Upper lobe of left lung (tissue), 6 donors: ENCODE data around the gene RNF17. TPM values are rescaled to one million over a fixed set of nuclear protein-coding genes. Genes with fewer than 3 reads are reported as not detected.
A peak's percentile ranks its signal among the peaks of the same experiment; 100 is the strongest.

Experiments used
- ATAC-seq, 2 donors: fragments of 200-7000 bp; cut with Tn5 transposase; one replicate each; pipeline ENCODE4 v1.9.1; 2022; ENCODE audit warnings: mild to moderate bottlenecking in 2 of 2, moderate library complexity in 2 of 2; ENCODE audit not compliant: low FRiP score in 2 of 2
- DNase-seq, 2 donors: peaks; one replicate each; pipeline ENCODE4 v3.0.0-alpha.2; 2019 to 2020
- H3K27ac ChIP-seq, 4 donors: fragments of 200-600 bp; sonication (generic); one replicate each; pipeline ENCODE4 v1.5.1; 2016 to 2019
- H3K27me3 ChIP-seq, 4 donors: fragments of 200-600 bp; sonication (generic); one replicate each; pipeline ENCODE4 v1.5.1; 2017 to 2019
- H3K36me3 ChIP-seq, 4 donors: fragments of 200-600 bp; sonication (generic); one replicate each; pipeline ENCODE4 v1.5.1; 2016 to 2019
- H3K4me1 ChIP-seq, 4 donors: fragments of 200-600 bp; sonication (generic); one replicate each; pipeline ENCODE4 v1.5.1; 2018 to 2019
- H3K4me3 ChIP-seq, 4 donors: fragments of 200-600 bp; sonication (generic); one replicate each; pipeline ENCODE4 v1.5.1; 2017 to 2019; ENCODE audit warnings: mild to moderate bottlenecking in 2 of 4, moderate library complexity in 1 of 4
- H3K9me3 ChIP-seq, 4 donors: fragments of 200-600 bp; sonication (generic); one replicate each; pipeline ENCODE4 v1.5.1; 2018 to 2019
- EP300 ChIP-seq, 4 donors: sonication (generic); formaldehyde crosslinking; IDR thresholded peaks; one replicate each; pipeline ENCODE4 v1.5.1; 2017; ENCODE audit warnings: antibody characterized with exemption in 4 of 4, control low read depth in 2 of 4
- POLR2A ChIP-seq, 4 donors: fragments of 450-650 bp; IDR thresholded peaks; one replicate each; pipeline ENCODE4 v1.5.1; 2016 to 2017; ENCODE audit warnings: antibody characterized with exemption in 4 of 4, mild to moderate bottlenecking in 2 of 4
- POLR2AphosphoS5 ChIP-seq, 2 donors: sonication (generic); formaldehyde crosslinking; IDR thresholded peaks; one replicate each; pipeline ENCODE4 v1.5.1; 2017; ENCODE audit warnings: antibody characterized with exemption in 2 of 2
- WGBS, 2 donors: methylation state at CpG; one replicate each; pipeline ENCODE4 v1.1.5; 2017 to 2018; 5-methylcytosine and 5-hydroxymethylcytosine counted together
- total RNA-seq, 6 donors: library from RNA; depleted of rRNA in 4 of 6; stranded (reverse); fragments of >200 nt in 4 of 6; gene quantifications; one replicate each; pipeline versions ENCODE4 v1.1.0 to v1.2.1, GENCODE V29; 2016 to 2021
- TF ChIP-seq, protein P1 (sequence below), 6 experiments: fragments of 450-650 bp in 4 of 6; fragments of 200-600 bp in 2 of 6; sonication (generic) in 2 of 6; IDR thresholded peaks; one replicate each; pipeline ENCODE4 v1.5.1; 2016 to 2019; ENCODE audit warnings: antibody characterized with exemption in 6 of 6
- donor health status: DM: no; HTN: no; CAD: no; lungs with moderate emphysema.
- donor health status: DM: no; HTN: yes; CAD: no; lungs with severe emphysema.

RNF17 gene
- total RNA-seq, 6 donors from 2014 or later = 0.27 to 1.9 TPM; not detected in 4

DNA sequence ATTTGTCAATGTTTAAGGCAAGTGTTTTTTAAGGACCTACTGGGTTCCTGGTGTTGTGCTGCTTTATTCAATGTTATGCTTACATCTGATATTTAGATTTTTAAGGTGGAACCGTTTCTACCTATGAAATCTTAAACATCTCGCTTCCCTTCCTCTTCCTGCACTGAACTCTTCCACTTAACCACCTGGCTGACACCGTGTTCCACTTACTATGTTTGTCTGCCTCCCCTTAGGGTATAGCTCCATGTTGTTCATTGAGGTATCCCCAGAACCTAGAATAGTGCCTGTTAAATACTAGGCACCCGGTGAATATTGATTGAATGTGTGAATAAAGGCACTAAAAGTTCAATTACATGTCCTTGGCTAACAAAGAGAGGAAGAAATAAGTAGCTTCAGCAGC, 104.9 kb downstream of the RNF17 start:
- TF ChIP-seq POLR2AphosphoS5 (IDR thresholded peaks at IDR 0.05) (no peak), POLR2A (IDR thresholded peaks at IDR 0.05) (no peak), EP300 (IDR thresholded peaks at IDR 0.05) (no peak)
- TF ChIP-seq, protein P1, sequence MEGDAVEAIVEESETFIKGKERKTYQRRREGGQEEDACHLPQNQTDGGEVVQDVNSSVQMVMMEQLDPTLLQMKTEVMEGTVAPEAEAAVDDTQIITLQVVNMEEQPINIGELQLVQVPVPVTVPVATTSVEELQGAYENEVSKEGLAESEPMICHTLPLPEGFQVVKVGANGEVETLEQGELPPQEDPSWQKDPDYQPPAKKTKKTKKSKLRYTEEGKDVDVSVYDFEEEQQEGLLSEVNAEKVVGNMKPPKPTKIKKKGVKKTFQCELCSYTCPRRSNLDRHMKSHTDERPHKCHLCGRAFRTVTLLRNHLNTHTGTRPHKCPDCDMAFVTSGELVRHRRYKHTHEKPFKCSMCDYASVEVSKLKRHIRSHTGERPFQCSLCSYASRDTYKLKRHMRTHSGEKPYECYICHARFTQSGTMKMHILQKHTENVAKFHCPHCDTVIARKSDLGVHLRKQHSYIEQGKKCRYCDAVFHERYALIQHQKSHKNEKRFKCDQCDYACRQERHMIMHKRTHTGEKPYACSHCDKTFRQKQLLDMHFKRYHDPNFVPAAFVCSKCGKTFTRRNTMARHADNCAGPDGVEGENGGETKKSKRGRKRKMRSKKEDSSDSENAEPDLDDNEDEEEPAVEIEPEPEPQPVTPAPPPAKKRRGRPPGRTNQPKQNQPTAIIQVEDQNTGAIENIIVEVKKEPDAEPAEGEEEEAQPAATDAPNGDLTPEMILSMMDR (IDR thresholded peaks at IDR 0.05) = no peak
- H3K9me3 ChIP-seq = no peaks in the 10 kb centered on the region
- no peaks in the 10 kb centered on the region for H3K27me3 ChIP-seq
- no peak overlapping the region for H3K4me3 ChIP-seq
- H3K27ac ChIP-seq = peak overlapping the region in 3 of 4 donors; percentile 2 to 40 (median 31)
- ATAC-seq (no peak), DNase-seq (no peak)
- peaks cover 0 to 8% (median 1%) of the 10 kb centered on the region in 4 donors for H3K4me1 ChIP-seq
- WGBS, 2 donors = 34 to 48% methylated on average over 4 of the region's 4 CpGs
- H3K36me3 ChIP-seq = no peaks in the 10 kb centered on the region

DNA sequence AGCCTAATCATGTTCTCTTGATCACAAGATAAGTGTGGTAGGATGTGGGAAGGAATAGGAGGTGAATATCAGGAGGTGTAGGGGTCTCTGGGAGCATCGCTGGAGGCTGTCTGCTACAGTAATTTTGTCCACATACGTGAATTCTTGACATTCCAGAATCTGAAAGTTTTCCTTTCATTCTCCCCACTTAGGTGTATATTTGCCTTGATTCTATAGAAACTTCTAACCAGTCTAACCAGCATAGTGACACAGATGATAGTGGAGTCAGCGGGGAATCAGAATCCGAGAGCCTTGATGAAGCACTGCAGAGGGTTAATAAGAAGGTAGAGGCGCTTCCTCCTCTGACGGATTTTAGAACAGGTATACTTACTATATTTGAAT, 106.4 kb downstream of the RNF17 start:
- DNase-seq (no peak), ATAC-seq (no peak)
- Histone ChIP-seq H3K27ac (no peak overlapping the region), H3K4me1 (peaks cover 0 to 8% (median under 1%) of the 10 kb centered on the region in 4 donors), H3K36me3 (no peaks in the 10 kb centered on the region), H3K4me3 (no peak overlapping the region), H3K27me3 (no peaks in the 10 kb centered on the region), H3K9me3 (no peaks in the 10 kb centered on the region)
- TF ChIP-seq POLR2AphosphoS5 (IDR thresholded peaks at IDR 0.05) (no peak), EP300 (IDR thresholded peaks at IDR 0.05) (no peak), POLR2A (IDR thresholded peaks at IDR 0.05) (no peak)
- TF ChIP-seq, protein P1 (IDR thresholded peaks at IDR 0.05) = no peak
- 75 to 86% methylated on average over 6 of the region's 6 CpGs for WGBS, 2 donors

DNA sequence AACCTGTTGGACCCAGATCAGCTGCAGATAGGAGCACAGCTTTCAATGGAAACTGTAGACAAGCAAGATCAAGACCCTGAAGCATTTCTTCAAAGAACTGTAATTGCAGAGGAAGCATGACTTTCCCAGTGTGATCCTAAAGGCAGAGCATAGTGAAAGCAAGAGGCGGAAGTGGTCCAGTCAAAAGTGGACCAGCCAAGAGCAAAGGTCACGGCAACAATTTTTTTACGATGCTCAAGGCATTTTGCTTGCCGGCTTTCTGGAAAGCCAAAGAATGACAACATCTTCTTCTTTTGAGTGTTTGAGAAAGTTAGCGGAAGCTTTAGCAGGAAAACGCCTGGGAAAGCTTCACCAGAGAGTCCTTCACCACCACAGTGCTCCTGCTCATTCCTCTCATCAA, 111.6 kb downstream of the RNF17 start:
- Histone ChIP-seq H3K27ac (no peak overlapping the region), H3K4me1 (peaks cover 0 to 8% (median 0%) of the 10 kb centered on the region in 4 donors), H3K27me3 (no peaks in the 10 kb centered on the region), H3K9me3 (no peaks in the 10 kb centered on the region), H3K36me3 (no peaks in the 10 kb centered on the region), H3K4me3 (no peak overlapping the region)
- ATAC-seq (no peak), DNase-seq (no peak)
- TF ChIP-seq EP300 (IDR thresholded peaks at IDR 0.05) = no peak
- TF ChIP-seq, protein P1 (IDR thresholded peaks at IDR 0.05) = no peak
- no peak for TF ChIP-seq POLR2A (IDR thresholded peaks at IDR 0.05)
- TF ChIP-seq POLR2AphosphoS5 (IDR thresholded peaks at IDR 0.05) = no peak
- WGBS, 2 donors = 65 to 81% methylated on average over 6 of the region's 6 CpGs

DNA sequence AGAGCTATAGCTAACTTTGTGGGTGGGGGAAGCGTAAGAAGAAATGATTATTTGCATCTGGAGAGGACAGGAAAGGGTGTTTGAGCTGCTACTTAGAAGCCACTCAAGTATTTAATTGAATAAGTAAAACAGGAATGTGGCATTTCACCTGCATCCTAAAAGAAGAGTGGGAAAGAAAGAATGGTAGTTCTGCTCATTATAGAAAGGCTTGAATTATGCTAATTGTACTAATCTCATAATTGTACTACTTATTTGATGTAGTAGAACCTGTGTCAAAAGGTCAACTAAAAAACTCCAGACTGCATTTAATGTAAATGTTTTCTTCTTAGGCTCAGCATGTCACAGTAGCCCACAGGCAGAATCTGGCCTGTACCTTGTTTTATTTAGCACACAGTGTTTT, 113.6 kb downstream of the RNF17 start:
- ATAC-seq = no peak
- Histone ChIP-seq H3K27ac (no peak overlapping the region), H3K4me1 (peaks cover 0 to 8% (median 0%) of the 10 kb centered on the region in 4 donors), H3K36me3 (peaks cover 0 to under 1% (median 0%) of the 10 kb centered on the region in 4 donors), H3K9me3 (no peaks in the 10 kb centered on the region), H3K4me3 (no peak overlapping the region), H3K27me3 (no peaks in the 10 kb centered on the region)
- DNase-seq = no peak
- TF ChIP-seq, protein P1 (IDR thresholded peaks at IDR 0.05) = no peak
- TF ChIP-seq EP300 (IDR thresholded peaks at IDR 0.05) = no peak
- WGBS, 2 donors = 56 to 69% methylated on average over 1 of the region's 1 CpG

DNA sequence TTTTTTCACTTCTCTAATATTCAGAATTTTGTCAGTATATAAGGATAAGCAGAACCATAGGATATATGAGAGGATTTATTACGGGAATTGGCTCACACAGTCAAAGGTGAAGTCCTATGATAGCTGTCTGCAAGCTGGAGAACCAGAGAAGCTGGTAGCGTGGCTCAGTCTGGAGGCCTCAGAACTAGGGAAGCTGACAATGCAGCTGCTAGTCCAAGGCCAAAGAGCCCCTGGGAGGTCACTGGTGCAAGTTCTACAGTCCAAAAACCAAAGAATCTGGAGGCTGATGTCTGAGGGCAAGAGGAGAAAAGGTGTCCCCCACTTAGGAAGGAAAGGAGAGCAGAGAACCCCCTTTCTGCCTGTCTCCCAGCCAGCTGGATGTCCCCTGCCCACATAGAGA, 114.4 kb downstream of the RNF17 start:
- 85 to 86% methylated on average over 2 of the region's 2 CpGs for WGBS, 2 donors

More for the DNA sequence above, 114.4 kb downstream of the RNF17 start:
- ATAC-seq = no peak
- Histone ChIP-seq H3K36me3 (peaks cover 0 to 8% (median 0%) of the 10 kb centered on the region in 4 donors), H3K4me1 (peaks cover 0 to 8% (median 0%) of the 10 kb centered on the region in 4 donors), H3K4me3 (no peak overlapping the region), H3K27me3 (no peaks in the 10 kb centered on the region), H3K9me3 (no peaks in the 10 kb centered on the region), H3K27ac (no peak overlapping the region)
- TF ChIP-seq POLR2AphosphoS5 (IDR thresholded peaks at IDR 0.05) = no peak
- no peak for TF ChIP-seq EP300 (IDR thresholded peaks at IDR 0.05)
- TF ChIP-seq, protein P1 (IDR thresholded peaks at IDR 0.05) = no peak
- no peak for TF ChIP-seq POLR2A (IDR thresholded peaks at IDR 0.05)
- DNase-seq = no peak
